ENCODE results near the gene USH1C.

- TF ChIP-seq EZH2 (IDR thresholded peaks at IDR 0.05; ENCODE audit: insufficient read depth, poor library complexity, severe bottlenecking) (no peak), EZH2phosphoT487 (IDR thresholded peaks at IDR 0.05; ENCODE audit: insufficient read depth, low read depth) (no peak)
These were observed 16.3 kb upstream of the USH1C start for GRCh38 chr11:17560281-17561110.
